Lung (tissue), 16 donors: ENCODE results near the gene DEPDC5. TPM values are rescaled to one million over a fixed set of nuclear protein-coding genes. Genes with fewer than 3 reads are reported as not detected.
"Not testable (repeated sequence)": the region's sequence is repeated elsewhere in the genome, so short reads cannot be mapped to it uniquely, and the experiment has no call there.

Experiments
- ATAC-seq: fragments of 200-7000 bp; cut with Tn5 transposase; one replicate; pipeline ENCODE4 v1.9.1; 2020; ENCODE audit warnings: moderate number of reproducible peaks; ENCODE audit not compliant: insufficient read depth, low FRiP score
- DNase-seq, 3 donors: peaks; one replicate each; pipeline ENCODE4 v3.0.0-alpha.2; 2013 to 2017
- H3K27ac ChIP-seq, 2 donors: one replicate each; pipeline ENCODE4 v1.5.1; 2013; ENCODE audit warnings: mild to moderate bottlenecking in 2 of 2, moderate library complexity in 2 of 2, control low read depth in 1 of 2, inconsistent platforms in 1 of 2, low read depth in 1 of 2, low read length in 1 of 2
- H3K27me3 ChIP-seq, 3 donors: one replicate each; pipeline ENCODE4 v1.5.1; 2013; ENCODE audit warnings: low read length in 2 of 3; ENCODE audit not compliant: control insufficient read depth in 3 of 3, insufficient read depth in 3 of 3
- H3K36me3 ChIP-seq, 4 donors: one replicate each; pipeline ENCODE4 v1.5.1; 2013; ENCODE audit warnings: low read length in 4 of 4, mild to moderate bottlenecking in 1 of 4, moderate library complexity in 1 of 4; ENCODE audit not compliant: control insufficient read depth in 4 of 4, insufficient read depth in 4 of 4
- H3K4me1 ChIP-seq, 5 donors: one replicate each; pipeline ENCODE4 v1.5.1; 2013; ENCODE audit warnings: low read length in 5 of 5, mild to moderate bottlenecking in 2 of 5, moderate library complexity in 1 of 5; ENCODE audit not compliant: control insufficient read depth in 5 of 5, insufficient read depth in 5 of 5
- H3K4me3 ChIP-seq: one replicate; pipeline ENCODE4 v1.5.1; 2013; ENCODE audit warnings: mild to moderate bottlenecking, control low read depth, moderate library complexity
- H3K9ac ChIP-seq, 2 donors: one replicate each; pipeline ENCODE4 v1.5.1; 2013; ENCODE audit warnings: low read length in 2 of 2, control low read depth in 1 of 2; ENCODE audit not compliant: insufficient read depth in 1 of 2
- H3K9me3 ChIP-seq, 4 donors: one replicate each; pipeline ENCODE4 v1.5.1; 2013; ENCODE audit warnings: low read length in 3 of 4, mild to moderate bottlenecking in 1 of 4, moderate library complexity in 1 of 4; ENCODE audit not compliant: control insufficient read depth in 4 of 4, insufficient read depth in 3 of 4
- CTCF ChIP-seq: IDR thresholded peaks from 2 replicates; pipeline ENCODE4 v1.5.1; 2012; ENCODE audit warnings: mild to moderate bottlenecking; ENCODE audit errors: control extremely low read depth, extremely low read depth
- WGBS, 2 donors: extraction: QIAGEN DNeasy Blood & Tissue Kit; methylation state at CpG; one replicate each; pipeline ENCODE4 v1.1.7; 2013; 5-methylcytosine and 5-hydroxymethylcytosine counted together
- long read RNA-seq, 5 donors: transcript quantifications; one replicate each; lab custom pipeline, GENCODE V29; 2026
- polyA plus RNA-seq, 2 donors: library from polyadenylated mRNA; stranded (reverse); fragments of 200-250 nt; gene quantifications; one replicate each; pipeline ENCODE4 v1.2.1, GENCODE V29; 2013
- total RNA-seq, 2 donors: library from RNA; depleted of rRNA in 1 of 2; stranded (reverse); fragments of >200 nt in 1 of 2; gene quantifications; one replicate each; pipeline ENCODE4 v1.2.1, GENCODE V29; 2014 to 2021
- donor health status: control.
- donor health status: control.
- donor health status: Bipolar disorder and iron deficiency.
- donor health status: healthy.
- donor health status: DM: yes; HTN: yes; CAD: no.

The DEPDC5 gene
- total RNA-seq = 10 to 100 TPM; 24.6 to 29.0 TPM
- 1 to 10 TPM; 6.6 to 8.1 TPM for polyA plus RNA-seq
- long read RNA-seq, donor 1, partial matches to known transcripts = 0 of 1 reads
- long read RNA-seq, donor 1, other reads (novel, unspliced or antisense) = 0 of 1 reads
- long read RNA-seq, donor 2 = 0 reads
- long read RNA-seq, donor 3 = 0 reads
- long read RNA-seq, donor 4 = 0 reads
- long read RNA-seq, donor 5 = 0 reads

DNA sequence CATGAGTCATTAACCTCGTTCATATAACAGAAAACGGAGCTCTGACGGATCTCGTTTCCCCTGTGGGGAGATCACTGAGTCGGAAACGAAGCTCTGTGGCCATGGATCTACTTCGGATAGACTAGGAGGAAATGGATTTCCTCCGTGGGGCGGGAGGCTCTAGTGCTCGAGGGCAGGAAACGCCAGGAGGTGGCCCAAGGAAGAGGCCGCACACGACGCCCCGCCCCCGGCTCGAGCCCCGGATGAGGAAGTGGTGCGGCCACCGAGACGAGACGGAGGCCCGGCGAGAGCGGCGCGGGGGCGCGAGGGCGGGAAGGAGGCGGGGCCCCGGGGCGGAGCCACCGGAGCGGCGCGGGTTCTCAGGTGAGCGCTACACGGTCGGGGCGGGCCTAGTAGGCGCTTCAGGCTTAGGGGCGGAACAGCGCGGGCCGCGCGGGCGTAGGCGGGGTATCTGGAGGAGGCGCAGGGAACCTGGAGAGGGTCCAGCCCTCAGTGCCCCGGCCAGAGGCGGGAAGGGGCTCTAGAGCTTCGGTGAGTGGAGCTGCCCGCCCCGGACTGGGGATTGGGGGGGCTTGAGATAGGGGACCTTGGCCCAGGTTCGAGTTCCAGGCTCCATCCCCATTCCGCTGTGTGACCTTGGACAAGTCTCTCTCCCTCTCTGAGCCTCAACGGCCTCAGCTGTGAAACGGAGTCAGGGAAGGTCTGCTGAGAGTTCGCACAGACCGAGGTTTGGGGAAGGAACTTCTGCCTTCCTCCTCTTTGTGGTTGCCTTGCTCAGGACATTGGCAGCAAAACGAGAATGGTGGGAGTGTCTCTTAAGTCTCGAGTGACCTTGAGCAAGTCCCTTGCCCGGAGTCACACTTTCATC lies at the start of gene DEPDC5:
Gene DEPDC5, plus strand, starts transcription at position 386 of the 868 bp plus-strand sequence. CDS start 903 bp downstream, outside the sequence.
- WGBS, 2 donors = 1% methylated on average over 54 to 65 of the region's 65 CpGs
- Histone ChIP-seq H3K4me1 (peaks cover 7 to 34% (median 15%) of the 10 kb centered on the region in 5 donors), H3K27ac (peak within 1 kb of the TSS; percentile 95 to 97), H3K9ac (peak within 1 kb of the TSS; percentile 98 to 99), H3K9me3 (no peaks in the 10 kb centered on the region), H3K4me3 (peak within 1 kb of the TSS; percentile 86), H3K36me3 (peaks cover 0 to 13% (median 8%) of the 10 kb centered on the region in 4 donors), H3K27me3 (no peaks in the 10 kb centered on the region)
- peak; percentile 3 for TF ChIP-seq CTCF
- peak; percentile 86 for ATAC-seq
- peak; percentile 97 to 98 (median 98) for DNase-seq

DNA sequence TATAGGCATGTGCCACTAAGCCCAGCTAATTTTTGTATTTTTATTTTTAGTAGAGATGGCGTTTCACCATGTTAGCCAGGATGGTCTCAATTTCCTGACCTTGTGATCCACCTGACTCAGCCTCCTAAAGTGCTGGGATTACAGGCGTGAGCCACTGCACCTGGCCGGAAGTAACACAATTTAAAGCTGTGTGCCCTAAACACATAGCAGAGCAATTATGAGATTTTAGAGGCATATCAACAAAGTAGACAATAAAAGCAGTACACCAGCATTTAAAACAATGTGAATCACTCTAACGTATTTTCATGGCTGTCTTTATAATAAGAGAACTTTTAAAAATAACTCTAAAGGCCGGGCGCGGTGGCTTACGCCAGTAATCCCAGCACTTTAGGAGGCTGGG lies 46.3 kb upstream of the DEPDC5 start:
- no peak overlapping the region for H3K9ac ChIP-seq
- H3K27ac ChIP-seq = no peak overlapping the region
- DNase-seq (no peak), ATAC-seq (no peak)
- 91 to 92% methylated on average over 8 of the region's 8 CpGs for WGBS, 2 donors
- H3K4me3 ChIP-seq = no peak overlapping the region
- no peaks in the 10 kb centered on the region for H3K9me3 ChIP-seq
- peaks cover 0 to 1% (median 0%) of the 10 kb centered on the region in 5 donors for H3K4me1 ChIP-seq
- peaks cover 7 to 32% (median 27%) of the 10 kb centered on the region in 4 donors for H3K36me3 ChIP-seq
- no peak for TF ChIP-seq CTCF
- no peaks in the 10 kb centered on the region for H3K27me3 ChIP-seq

DNA sequence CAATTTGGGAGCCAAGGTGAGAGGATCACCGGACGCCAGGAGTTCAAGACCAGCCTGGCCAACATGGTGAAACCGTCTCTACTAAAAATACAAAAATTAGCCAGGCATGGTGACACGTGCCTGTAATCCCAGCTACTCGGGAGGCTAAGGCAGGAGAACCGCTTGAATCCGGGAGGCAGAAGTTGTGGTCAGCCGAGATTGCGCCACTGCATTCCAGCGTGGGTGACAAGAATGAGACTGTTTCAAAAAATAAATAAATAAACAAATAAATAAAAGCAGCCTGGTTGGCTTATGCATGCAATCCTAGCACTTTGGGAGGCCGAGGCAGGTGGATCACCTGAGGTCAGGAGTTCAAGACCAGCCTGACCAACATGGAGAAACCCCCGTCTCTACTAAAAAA lies 42.6 kb upstream of the DEPDC5 start:
- not testable (repeated sequence) for H3K9ac ChIP-seq, H3K9me3 ChIP-seq, H3K4me1 ChIP-seq, DNase-seq, H3K27me3 ChIP-seq, H3K4me3 ChIP-seq, H3K27ac ChIP-seq, ATAC-seq
- H3K36me3 ChIP-seq = peaks cover 18 to 38% (median 29%) of the 10 kb centered on the region in 4 donors
- WGBS, 2 donors = 69 to 89% methylated on average over 12 of the region's 12 CpGs

- Histone ChIP-seq H3K36me3 (peaks cover 23 to 44% (median 33%) of the 10 kb centered on the region in 4 donors), H3K27ac (no peak overlapping the region), H3K4me1 (peaks cover 0 to 6% (median 0%) of the 10 kb centered on the region in 5 donors), H3K9ac (no peak overlapping the region), H3K9me3 (no peaks in the 10 kb centered on the region), H3K4me3 (no peak overlapping the region), H3K27me3 (no peaks in the 10 kb centered on the region)
- 61 to 81% methylated on average over 5 of the region's 5 CpGs for WGBS, 2 donors
- no peak for TF ChIP-seq CTCF
- ATAC-seq = no peak
- peak in 1 of 3 donors; percentile 5 for DNase-seq
Observed at GRCh38 chr22:31715147-31715778, 38.6 kb upstream of the DEPDC5 start.
